Brain microvascular endothelial cell (primary cell): ENCODE results near the gene AP3B1.
A peak's percentile ranks its signal among the peaks of the same experiment; 100 is the strongest.
"Not testable (repeated sequence)": the region's sequence is repeated elsewhere in the genome, so short reads cannot be mapped to it uniquely, and the experiment has no call there.

ENCODE experiments used
- DNase-seq: peaks from one replicate; pipeline ENCODE4 v3.0.0-alpha.2; 2020
- H3K27ac ChIP-seq: fragments of 250-450 bp; sonication (Bioruptor Pico); 2 replicates; pipeline ENCODE4 v1.5.1; 2020; ENCODE audit warnings: mild to moderate bottlenecking, moderate library complexity
- H3K27me3 ChIP-seq: fragments of 250-450 bp; sonication (Bioruptor Pico); replicated peaks from 2 replicates; pipeline ENCODE4 v1.5.1; 2020; ENCODE audit warnings: mild to moderate bottlenecking
- H3K36me3 ChIP-seq: fragments of 250-450 bp; sonication (Bioruptor Pico); replicated peaks from 2 replicates; pipeline ENCODE4 v1.5.1; 2020; ENCODE audit warnings: mild to moderate bottlenecking
- H3K4me3 ChIP-seq: 2 replicates; pipeline ENCODE4 v1.5.1; 2011; ENCODE audit warnings: low read depth, mild to moderate bottlenecking, control low read depth, low read length, moderate library complexity
- CTCF ChIP-seq: IDR thresholded peaks from 2 replicates; pipeline ENCODE4 v1.5.1; 2011; ENCODE audit warnings: low read depth, mild to moderate bottlenecking, moderate library complexity, low read length, control low read depth, inconsistent platforms; ENCODE audit errors: missing control alignments
- in situ Hi-C: cut with HindIII; loops from 2 replicates; pipeline ENCODE4 v1.10.0; 2017; ENCODE audit warnings: low sequenced_read_pairs, low pct_ligation_motif_present

Gene AP3B1

GRCh38 chr5:78056053-78056452, 238.4 kb downstream of the AP3B1 start:
- no peak for DNase-seq
- Histone ChIP-seq H3K27me3 (no peaks in the 10 kb centered on the region), H3K4me3 (no peak overlapping the region), H3K27ac (no peak overlapping the region), H3K36me3 (no peaks in the 10 kb centered on the region)
- in situ Hi-C loops, result no loop called here
- no peak for TF ChIP-seq CTCF

GRCh38 chr5:78050888-78051287, 243.6 kb downstream of the AP3B1 start:
- Histone ChIP-seq H3K4me3 (no peak overlapping the region), H3K36me3 (no peaks in the 10 kb centered on the region), H3K27me3 (no peaks in the 10 kb centered on the region), H3K27ac (no peak overlapping the region)
- in situ Hi-C loops, result no loop called here
- TF ChIP-seq CTCF, result no peak
- DNase-seq, result peak; percentile 21

GRCh38 chr5:78046823-78047222, 247.7 kb downstream of the AP3B1 start:
- H3K27me3 ChIP-seq, in situ Hi-C loops, H3K4me3 ChIP-seq, H3K36me3 ChIP-seq, H3K27ac ChIP-seq, DNase-seq: not testable (repeated sequence)

GRCh38 chr5:78046006-78046405, 248.5 kb downstream of the AP3B1 start:
- TF ChIP-seq CTCF, result no peak
- Histone ChIP-seq H3K27ac (no peak overlapping the region), H3K36me3 (no peaks in the 10 kb centered on the region), H3K4me3 (no peak overlapping the region), H3K27me3 (no peaks in the 10 kb centered on the region)
- DNase-seq, result no peak
- in situ Hi-C loops, result no loop called here

GRCh38 chr5:78041805-78042204, 252.7 kb downstream of the AP3B1 start:
- H3K27ac ChIP-seq, result no peak overlapping the region

GRCh38 chr5:78025540-78025939, 269.0 kb downstream of the AP3B1 start:
- no peak overlapping the region for H3K27ac ChIP-seq
- no peaks in the 10 kb centered on the region for H3K27me3 ChIP-seq
- in situ Hi-C loops, result no loop called here
- no peak for DNase-seq
- H3K36me3 ChIP-seq, result no peaks in the 10 kb centered on the region
- H3K4me3 ChIP-seq, result no peak overlapping the region
- no peak for TF ChIP-seq CTCF

More at GRCh38 chr5:78041805-78042204, 252.7 kb downstream of the AP3B1 start:
- in situ Hi-C loops, result no loop called here
- no peaks in the 10 kb centered on the region for H3K27me3 ChIP-seq
- DNase-seq, result no peak
- no peak for TF ChIP-seq CTCF
- H3K4me3 ChIP-seq, result no peak overlapping the region
- H3K36me3 ChIP-seq, result peaks cover 3% of the 10 kb centered on the region
